ENCODE data around the gene ZNF804A. TPM values are rescaled to one million over a fixed set of nuclear protein-coding genes. Genes with fewer than 3 reads are reported as not detected.

The ZNF804A gene
- total RNA-seq, 1 experiment from 2014 or later, result 1.5 TPM

DNA sequence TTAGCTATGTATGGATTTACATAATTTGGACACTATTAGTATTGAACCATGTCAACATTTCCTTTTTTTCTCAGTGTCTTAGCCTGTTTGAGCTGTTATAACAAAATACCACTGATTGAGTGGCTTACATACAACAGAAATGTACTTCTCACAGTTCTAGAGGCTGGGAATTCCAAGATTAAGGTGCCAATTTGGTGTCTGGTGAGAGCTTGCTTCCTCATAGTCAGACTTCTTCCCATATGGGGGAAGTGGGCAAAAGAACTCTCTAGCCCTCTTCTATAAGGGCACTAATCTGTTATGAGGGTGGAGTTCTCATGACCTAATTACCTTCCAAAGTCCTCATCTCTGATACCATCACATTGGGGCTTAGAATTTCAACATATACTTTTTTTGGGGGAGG is 12.6 kb downstream of the ZNF804A start:
- DNase-seq (ENCODE audit: low read depth), result no peak

DNA sequence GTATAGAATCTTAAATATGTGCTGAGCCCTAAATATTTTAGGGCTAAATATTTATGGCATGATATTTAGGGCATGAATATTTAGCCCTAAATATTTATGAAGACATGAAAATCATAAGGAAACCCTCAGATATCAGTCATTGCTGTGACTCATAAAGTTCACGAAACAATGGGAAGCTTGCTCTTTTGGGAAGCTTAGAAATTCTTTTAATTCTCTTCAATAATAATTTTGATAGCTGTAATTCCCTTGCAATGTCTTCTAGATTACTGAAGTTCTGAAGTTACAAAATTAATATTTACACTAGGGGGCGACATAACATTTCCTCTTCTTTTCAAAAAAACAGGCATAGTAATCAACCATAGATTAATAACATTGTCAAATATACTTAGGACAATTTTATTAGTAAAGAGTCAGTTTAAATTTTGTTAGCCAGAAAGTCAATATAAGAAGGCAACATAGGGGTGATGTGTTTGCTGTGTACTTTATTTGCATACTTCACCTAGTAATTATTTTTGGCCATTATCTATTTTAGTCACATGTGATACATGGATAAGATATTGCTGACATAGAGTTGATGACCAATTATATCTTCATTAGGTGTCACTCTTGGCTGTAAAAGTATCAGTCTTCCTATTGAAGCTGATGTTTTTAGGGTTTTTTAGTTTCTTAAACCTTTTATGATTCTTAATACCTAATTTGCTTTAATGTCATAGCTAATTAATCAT is 13.2 kb downstream of the ZNF804A start:
- no peak for DNase-seq (ENCODE audit: low read depth)

DNA sequence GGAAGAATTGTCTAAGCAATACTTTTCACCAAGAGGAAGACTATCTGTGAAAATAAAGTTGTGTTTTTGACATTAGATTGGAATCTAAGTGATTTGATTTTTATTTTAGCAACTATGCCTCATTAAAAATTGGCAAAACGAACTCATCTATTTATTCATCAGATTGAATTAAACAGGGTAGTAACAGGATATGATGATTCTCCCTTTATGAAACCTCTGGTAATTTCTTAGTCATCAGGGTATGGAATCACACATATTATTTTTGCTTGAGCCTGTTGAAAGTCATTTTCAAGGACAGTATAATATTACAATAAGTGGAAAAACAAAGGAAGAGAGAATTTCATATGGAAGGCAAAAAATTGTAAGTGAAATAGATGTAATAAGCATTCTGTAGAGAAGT is 22.0 kb downstream of the ZNF804A start:
- no peak for DNase-seq (ENCODE audit: low read depth)

DNA sequence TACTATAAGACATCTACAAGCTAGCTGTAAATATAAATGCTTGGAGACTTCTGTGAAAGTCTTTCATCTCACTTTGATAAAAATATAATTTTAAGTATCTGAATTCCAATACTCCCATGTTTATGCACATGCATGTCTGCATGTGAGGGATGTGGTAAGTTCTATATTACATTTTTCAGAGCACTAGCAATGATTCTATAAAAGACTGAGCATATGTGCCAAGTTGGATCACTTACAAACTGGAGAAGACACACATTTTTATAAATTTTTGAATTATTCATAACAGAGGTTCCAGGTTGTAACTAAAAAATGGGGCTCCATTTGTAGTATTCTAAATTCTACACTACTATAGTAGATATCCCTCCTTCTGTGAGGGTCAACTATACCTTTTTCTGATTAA is 26.0 kb downstream of the ZNF804A start:
- DNase-seq (ENCODE audit: low read depth), result no peak

DNA sequence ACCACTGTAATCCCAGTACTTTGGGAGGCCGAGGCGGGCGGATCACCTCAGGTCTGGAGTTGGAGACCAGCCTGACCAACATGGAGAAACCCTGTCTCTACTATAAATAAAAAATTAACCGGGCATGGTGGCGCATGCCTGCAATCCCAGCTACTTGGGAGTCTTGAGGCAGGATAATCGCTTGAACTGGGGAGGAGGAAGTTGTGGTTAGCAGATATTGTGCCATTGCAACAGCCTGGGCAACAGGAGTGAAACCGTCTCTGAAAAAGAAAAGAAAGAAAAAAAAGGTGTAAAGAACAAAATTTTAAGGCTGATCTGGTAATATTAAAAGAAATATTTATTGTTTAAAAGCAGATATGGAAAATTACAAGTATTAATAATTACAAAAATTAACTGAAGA is 29.7 kb downstream of the ZNF804A start:
- peak; percentile 8 for DNase-seq (ENCODE audit: low read depth)

DNA sequence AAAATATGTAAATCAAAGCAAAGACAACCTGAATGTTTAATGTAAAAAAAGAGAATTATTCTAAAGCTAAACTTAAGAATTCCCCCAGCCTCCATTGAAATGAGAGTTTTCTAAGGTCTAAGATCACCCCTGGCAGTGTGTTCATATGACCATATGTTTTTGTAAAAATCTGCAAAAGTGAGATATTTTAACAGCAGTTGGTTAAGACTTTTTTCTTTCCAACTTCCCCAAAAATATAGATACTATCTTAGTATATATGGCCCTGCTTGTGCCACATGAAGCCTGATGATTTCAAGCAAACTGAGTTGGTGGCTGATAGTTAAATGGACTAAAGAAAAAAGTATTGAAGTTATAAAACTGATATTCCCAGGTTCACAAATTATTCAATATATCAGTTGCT is 35.4 kb downstream of the ZNF804A start:
- DNase-seq (ENCODE audit: low read depth), result no peak

DNA sequence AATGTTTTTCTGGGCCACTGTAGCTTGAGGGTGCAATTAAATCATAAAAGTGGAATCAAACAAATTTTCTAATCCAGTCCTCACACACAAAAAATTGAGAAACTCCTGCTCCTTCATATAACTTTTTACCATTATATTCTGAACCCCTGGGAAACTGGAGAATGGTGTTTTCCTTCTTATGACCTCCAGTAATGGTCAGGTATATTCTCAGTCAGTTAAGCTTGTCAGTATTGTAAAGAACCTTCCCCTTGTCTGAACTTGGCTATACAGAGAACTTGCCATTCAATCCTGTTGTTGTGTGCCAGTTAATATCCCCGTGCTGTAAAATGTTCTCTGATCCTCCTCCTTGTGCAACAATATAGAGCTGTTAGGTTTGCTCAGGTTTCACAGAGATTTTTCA is 39.5 kb downstream of the ZNF804A start:
- no peak for DNase-seq (ENCODE audit: low read depth)

DNA sequence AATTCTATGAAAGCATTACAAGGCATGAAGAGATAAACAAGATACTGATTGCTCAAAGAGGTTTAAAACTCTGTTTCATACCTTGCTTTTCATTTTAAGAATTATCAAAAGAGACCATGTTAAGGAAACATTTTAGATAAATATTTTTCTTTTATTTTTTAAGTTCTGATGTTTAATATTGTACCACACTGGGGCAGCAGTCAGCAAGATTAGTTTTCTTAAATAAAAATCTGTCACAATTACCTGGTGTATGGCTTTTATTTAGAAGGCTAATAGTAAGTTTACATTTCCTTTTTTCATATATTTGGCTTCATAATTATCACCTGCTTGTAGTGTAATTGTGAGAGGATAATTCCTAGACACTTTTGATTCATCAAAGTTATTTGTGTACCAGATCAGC is 46.4 kb downstream of the ZNF804A start:
- DNase-seq (ENCODE audit: low read depth), result no peak

DNA sequence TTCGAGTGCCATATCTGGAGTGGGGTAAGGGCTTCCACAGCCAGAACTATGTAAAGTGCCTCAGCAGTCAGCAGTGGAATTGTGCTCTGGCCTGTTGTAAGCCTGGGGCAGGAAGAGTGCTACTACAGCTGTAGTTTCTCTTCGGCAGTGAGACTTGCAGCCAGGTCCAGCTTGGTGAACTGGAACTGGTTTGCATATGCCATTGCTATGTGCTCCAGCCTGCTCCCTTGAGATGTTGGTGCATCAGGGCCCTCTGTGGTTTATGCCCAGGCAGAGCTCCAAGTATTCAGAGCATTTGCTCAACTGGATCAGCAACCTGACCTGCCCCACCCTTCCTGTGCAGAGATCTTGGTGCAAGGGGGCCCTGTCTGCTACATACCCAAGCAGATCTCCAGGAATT is 47.8 kb downstream of the ZNF804A start:
- DNase-seq (ENCODE audit: low read depth), result no peak

DNA sequence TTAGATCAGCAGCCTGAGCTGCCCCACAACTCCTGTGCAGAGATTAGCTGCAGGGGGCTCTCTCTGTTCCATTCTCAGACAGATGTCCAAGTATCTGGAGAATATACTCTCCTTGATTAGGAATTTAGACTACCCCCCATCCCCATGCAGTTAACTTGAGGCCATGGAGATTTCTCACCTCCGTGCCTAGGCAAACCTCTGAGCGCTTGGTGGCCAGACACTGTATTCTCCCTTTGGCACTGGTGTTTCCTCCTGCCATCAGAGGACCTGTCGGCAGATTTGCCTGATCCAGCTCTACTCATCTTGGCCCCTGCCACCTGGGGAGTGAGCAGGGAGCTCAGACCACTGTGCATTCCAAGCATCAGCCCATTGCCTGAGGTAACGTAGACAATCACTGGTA is 48.3 kb downstream of the ZNF804A start:
- DNase-seq (ENCODE audit: low read depth), result no peak

DNA sequence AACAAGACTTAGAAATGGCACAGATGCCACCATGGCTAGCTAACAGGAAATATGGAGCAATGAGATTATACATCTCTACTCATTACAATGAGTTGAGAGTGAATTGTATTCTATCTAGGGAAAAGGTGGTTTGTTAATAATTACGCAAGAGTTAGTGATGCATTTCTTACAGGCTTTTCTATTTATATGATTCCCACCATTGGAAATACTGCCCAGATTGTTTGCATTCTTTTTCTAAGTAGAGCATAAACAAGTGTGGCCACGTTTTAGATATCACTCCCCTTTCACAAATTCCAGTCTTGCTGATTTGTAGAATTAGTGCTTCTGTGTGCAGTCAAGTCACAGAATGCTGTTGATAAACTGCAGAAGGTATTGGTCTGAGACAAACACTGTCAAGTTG is 56.6 kb downstream of the ZNF804A start:
- DNase-seq (ENCODE audit: low read depth), result no peak

DNA sequence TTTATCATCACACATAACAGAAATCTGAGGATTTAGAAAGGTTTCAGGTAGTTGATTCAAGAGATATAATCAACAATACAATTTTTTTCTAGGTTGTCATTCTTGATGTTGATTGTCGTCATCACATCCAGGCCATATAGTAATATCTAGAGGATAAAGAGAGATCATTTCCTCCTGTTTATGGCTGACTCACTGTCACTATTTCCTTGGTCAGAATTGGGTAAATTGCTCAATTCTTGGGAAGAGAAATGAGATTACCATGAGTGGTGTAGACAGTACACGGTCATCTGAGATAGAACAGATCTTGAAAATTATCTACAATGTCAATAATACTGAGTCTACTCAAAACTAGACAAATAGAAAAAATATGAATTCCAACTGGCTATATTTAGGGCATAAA is 78.8 kb downstream of the ZNF804A start:
- no peak for DNase-seq (ENCODE audit: low read depth)

DNA sequence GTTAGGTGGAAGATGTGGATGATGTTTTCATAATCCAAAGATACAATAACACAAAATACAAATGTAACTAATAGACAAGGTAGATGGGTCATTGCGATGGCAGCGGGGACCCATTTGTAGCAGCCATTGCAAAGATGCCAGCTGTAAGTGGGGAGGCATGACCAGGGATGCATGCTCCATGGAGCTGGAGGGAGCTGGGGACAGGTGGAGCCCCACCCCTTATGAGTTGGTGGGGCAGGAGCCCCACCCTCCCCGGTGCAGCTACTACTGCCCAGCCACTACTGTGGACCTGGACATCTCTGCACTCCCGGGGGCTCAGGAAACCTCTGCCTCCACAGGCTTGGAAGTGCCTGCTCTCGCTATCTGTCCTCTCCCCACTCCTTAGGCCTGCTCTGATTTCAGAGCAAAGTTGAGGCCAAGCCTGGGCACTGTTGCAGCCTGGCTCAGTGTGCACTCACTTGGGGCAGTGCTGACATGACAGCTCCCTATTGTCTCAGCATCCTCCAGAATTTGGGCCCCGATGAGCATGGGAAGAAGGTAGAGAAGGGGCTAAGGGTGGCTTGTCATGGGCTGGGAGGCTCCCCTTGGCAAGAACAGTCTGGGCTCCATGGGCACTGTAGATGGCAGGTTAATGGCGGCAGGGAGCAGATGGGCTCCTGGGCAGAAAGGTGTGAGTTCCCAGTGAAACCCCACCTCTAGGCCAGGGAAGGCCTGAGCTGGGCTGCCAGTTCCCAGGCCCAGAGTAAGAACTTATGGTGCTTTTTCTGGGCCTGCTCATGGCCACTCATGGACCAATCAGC is 81.1 kb downstream of the ZNF804A start:
- no peak for DNase-seq (ENCODE audit: low read depth)

DNA sequence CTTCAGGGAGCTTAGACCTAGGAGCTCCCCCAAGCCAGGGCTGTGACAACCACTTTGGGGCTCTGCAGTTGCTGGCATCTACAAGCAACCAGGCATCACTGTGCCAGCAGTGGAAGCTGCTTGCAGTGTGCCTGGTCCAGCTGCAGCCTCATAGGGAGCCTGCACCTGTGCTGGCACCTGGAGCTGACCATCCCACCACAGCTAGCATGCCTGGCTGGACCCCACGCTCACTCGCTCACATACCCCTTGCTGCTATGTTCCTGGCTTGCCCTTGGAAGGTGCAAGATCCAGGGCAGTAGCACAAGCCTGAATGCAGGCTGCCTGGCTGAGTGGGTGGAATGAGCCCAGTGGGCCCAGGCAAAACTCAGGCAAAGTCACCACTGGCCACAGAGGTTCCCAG is 82.5 kb downstream of the ZNF804A start:
- DNase-seq (ENCODE audit: low read depth), result no peak

DNA sequence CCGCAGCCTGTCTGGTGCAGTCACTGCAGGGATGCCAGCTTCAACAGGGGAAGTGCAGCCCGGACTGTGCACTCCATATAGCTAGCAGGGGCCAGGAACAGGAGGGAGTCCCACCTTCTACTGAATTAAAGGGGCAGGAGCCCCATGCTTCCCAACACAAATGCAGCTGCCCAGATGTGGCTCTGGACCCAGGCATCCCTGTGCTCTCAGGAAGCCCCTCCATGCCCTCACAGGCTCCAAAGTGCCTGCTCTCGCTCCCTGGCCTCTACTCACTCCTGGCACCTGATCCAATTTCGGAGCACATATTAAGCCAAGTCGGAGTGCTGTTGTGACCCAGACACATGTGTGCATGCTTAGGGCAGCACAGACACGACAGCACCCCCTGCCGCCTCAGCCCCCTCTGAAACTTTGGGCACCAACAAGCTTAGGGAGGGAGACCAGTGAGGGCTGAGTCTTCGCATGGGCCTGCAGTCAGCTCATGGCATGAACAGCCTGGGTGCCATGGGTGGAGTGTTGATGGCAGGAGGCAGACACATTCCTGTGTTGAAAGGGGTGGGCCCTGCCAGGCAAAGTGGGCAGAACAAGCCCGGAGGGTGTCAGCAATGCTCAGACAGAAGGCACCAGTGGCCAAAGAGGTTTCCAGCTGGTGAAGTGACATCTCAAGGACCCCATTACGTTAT is 83.5 kb downstream of the ZNF804A start:
- DNase-seq (ENCODE audit: low read depth), result no peak

DNA sequence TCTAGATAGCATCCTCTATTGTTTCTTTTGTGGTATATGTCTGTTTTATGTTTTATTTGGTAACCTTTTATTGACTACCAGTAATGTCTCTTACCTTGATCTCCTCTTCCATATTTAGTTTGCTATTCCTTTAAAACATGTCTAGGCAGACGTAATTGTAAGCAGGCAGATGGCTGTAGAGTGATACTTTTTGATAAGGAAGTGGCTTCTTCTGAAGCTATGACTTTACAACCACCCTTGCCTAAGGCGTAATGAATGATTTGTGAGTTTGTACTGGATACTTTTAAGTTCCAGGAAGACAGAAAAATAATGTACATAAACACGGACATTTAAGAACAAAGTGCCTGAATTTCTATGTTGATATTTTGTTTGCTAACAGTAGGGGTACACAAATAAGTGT is 85.6 kb downstream of the ZNF804A start:
- no peak for DNase-seq (ENCODE audit: low read depth)

DNA sequence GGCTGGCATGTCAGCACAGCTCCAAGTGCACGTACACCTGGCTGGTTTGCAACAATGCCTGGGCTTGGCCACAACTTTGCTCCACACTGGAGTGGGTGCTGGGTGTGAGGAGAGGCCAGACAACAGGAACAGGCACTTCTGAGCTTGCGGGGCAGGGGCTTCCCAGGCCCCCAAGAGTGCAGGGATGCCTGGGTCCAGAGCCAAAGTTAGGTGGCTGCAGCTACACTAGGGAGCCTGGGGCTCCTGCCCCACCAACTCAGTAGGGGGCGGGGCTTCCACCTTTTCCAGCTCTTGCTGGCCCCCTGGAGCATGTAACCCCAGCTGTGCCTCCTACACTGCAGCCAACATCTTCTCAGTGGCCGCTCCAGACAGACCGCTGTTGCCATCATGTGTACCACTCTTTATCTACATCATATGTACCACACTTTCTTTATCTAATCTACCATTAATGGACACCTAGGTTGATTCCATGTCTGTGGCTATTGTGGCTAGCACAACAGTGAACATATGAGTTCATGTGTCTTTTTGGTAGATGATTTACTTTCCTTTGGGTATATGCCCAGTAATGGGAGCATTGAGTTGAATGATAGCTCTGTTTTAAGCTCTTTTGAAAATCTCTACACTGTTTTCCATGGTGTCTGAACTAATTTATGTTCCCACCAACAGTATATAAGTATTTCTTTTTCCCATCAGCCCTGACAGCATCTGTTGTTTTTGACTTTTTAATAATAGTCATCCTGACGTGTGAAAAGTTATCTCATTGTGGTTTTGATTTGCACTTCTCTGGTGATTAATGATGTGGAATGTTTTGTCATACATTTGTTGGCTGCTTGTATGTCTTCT is 87.9 kb downstream of the ZNF804A start:
- no peak for DNase-seq (ENCODE audit: low read depth)

DNA sequence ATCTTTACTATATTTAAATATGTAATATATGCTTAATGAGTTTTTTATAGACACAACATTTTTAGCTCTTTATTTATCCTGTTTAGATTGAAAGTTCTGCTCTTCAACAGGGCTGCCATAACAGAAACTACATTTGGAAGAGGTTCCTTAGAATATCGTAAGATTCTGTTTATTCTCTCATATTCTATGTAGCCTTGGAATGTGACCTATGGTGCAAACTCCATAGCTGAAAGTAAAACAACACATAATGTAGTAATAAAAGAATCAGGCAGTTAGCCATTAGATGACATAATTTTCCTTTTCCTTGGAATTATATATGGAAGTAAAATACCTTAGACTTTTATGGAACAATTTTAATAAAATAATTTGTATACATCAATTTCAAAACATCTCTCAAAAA is 91.3 kb downstream of the ZNF804A start:
- no peak for DNase-seq (ENCODE audit: low read depth)

DNA sequence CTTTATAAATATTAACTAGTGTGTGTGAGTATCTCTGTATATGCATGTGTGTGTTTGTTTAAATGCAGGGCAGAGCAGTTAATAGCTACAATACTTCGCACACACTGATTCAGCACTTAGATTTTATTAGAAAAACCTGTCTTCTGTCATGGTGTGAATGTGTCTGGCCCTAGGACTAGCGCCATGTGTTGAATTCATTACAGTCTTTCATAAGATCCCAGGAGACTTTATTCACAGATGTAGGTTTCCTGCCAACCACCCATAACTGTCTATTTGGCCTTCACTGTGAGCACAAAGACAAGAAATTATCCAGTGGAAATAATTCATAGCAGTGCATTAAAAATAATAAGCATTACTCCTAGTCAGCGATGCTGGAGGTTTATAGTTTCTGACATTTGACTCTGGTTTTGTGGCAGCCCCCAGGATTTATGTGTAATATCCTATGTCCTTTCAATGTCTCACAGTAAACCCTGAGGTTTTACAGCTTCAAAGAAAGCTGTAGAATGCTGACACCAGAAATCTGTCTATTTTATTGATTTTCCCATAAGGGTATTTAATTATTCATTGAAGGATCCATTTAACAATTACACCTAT is 93.9 kb downstream of the ZNF804A start:
- DNase-seq (ENCODE audit: low read depth), result no peak

DNA sequence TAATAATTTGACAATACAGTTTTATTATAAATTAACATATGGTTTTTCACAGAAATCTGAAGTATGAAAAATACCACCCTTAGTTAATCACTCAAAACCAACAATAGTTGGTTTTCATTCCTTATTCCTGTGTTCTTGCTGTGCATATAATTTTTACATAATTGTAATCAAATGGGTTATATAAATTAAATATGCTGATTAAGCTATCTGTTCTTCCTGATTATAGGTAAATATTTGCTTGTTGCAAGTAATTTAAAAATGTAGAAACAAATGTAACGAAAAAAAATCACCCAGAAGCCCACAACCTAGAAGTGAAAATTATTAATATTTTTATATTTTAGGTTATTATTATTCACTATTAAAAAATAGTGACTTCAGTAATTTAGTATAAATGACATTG is 98.3 kb downstream of the ZNF804A start:
- DNase-seq (ENCODE audit: low read depth), result no peak

DNA sequence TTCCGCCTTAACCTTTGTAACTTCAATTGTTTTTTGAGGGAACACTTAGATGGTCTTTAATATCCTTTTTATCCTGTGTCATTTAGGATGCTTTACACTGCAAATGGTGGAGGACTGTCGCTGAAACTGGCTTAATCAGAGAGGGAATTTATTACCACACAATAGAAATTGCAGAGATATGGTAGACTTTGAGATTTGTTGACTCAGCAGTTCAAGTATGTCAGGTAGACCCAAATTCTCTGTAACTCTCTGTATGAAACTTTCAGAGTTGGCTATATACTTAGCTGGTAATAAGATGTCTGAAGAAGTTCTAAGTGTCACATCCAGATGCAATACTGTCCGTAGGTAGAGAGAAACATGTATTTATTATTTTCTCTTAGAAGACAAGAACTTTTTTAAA is 100.1 kb downstream of the ZNF804A start:
- DNase-seq (ENCODE audit: low read depth), result no peak

DNA sequence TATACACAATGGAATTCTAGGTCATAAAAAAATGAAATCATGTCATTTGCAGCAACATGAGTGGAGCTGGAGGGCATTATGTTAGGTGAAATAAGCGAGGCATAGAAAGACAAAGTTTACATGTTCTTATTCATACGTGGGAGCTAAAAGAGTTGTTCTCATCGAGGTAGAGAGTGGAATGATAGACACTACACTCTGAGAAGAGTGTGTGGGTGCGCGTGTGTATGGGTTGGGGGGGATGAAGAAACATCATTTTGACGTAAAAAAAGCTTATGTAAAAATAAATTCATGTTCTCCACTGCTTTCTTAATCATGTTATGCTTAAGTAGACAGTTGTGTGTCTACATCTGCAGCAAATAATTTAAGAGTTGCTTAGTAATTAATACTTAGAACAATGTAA is 123.6 kb downstream of the ZNF804A start:
- no peak for DNase-seq (ENCODE audit: low read depth)

All from Daoy (cell line).